Inflammatory macrophage treated with lipopolysaccharide for 4 hours (primary cell): ENCODE measurements around the gene RBFOX1.

Source experiments
- DNase-seq: peaks from one replicate; pipeline ENCODE4 v3.0.0-alpha.2; 2020

Gene RBFOX1

DNA sequence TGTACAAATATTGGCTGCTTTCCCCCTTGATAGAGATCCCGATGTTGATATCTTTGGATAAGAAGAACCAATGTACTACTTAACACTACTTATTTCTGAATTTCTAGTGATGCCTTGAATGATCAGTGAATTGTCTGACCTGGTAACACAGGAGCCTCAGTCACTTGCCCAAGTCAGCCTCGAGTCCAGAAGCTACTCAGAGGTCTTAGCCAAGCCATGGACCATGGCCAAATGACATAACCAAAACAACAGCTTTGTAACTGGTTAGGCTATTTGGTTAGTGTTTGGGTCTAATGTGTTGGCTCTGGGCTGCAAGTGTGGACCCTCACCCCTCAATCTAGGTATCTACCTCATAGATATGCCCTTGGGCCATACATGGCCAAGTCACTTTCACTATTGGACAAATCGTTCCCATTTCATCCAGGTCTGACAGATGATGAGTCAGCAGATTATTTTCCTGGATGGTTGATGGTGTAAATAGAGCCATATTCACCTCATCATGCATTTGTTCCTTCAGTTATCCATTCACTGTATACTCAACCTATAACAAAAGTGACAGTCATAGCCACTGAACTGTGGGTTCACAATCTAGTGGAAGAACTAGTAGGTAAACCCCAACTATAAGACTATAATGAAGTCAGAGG lies 3.5 kb downstream of the RBFOX1 start:
- DNase-seq, result no peak

DNA sequence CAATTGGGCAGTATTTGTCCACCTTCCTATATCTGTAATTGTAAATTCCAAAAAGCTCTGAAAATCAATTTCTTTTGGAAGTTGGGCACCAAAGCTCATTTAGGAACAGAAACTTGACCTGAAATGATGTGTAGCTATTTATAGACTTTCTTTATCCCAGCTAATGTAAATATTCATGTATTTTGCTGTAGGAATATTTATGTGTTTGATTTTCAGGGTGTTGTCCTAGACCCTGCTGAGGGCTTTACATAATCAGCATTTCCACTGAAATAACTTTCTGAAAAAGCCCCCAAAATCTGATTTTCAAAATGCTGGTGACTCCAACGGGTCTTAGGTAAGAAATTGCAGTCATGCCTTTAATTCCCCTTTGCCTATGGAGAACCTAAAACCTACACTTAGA lies 4.1 kb downstream of the RBFOX1 start:
- DNase-seq, result no peak

DNA sequence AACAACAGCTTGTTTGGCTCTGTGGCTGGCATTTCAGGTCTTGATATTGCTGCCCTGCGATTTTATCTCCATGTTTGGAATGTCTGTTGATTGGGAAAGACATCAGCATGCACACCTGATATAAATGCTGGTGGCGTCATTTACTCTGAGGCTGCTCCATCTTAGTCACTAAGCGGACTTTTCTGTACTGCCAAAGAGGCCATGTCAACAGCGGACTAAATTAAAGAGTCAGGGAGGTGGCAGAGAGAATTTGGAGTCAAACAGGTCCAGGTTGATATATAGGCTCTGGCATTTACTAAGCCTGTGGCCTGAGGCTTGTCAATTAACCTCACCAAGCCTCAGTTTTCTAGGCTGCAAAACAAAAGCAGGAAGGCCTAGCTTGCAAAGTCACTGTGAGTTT lies 6.2 kb downstream of the RBFOX1 start:
- DNase-seq, result no peak

DNA sequence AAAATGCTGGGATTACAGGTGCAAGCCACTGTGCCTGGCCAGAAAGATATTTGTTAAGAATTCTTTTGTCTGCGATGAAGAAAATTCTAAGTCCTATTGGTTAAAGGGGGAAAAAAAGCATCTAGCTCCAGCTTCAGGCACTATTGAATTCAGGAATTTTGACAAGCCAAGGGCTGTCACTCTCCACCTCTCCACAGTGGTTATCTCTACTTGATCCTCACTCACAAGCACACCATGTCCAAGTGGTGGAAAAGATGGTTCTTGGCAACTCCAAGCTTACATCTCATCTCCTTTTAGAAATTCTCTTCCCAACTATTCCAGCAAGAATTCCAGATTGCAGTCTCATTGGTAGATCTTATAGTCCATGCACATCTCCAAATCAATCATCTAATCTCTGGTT lies 7.1 kb downstream of the RBFOX1 start:
- no peak for DNase-seq

DNA sequence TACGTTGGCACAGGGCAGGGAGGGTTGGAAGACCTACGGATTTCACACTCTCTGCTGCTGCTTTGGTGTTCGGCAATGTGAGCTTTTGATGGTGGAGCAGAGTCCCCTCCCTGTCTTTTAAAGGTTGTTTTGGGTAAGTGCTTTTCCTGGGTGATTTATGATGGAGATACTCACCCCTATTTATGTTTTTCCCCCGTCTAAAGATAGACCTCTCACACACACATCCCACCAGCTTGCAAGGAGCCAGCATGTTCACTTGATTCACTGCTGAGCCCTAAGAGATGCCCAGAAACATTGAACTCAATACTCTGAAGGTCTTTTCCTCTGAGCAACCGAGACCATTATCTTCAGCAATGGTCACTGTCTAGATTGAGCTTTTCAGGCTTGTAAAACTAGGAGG lies 8.3 kb downstream of the RBFOX1 start:
- no peak for DNase-seq

DNA sequence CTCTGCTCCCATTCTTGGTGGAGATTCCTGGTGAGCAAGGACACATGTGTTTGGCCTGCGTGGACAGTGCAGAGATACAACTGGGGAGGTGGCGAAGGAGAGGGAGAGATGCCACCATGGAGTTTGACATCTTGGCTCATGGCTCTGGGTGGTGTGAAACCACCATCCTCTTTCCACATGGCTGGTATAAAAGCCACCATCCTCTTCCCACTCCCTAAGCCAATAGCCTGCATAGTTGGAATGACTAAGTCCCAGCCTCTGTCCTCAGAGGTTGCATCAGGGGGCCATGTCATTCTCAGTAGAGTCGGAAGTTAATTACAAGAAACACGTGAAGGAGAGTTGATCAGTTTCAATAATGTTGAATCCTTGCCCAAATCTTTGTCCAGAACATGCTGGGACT lies 10.0 kb downstream of the RBFOX1 start:
- DNase-seq, result no peak

DNA sequence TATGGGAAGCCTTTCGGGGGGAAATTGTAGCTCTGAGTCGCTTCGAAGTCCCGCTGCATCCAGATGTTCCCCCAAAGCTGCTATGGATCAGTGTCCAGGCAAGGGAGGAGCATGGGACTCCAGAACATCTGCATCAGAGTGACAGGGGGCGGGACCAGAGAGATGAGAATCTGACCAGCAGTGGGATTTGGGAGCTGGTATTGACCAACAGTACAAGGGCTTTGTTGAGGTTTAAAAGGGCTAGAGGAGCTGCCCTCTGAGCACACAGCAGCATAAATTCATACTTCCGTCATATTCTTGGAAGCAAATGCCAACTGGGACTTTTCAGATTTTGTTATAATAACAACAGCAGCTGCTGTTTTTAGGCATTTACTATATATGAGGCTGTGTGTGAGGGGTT lies 10.6 kb downstream of the RBFOX1 start:
- DNase-seq, result no peak

DNA sequence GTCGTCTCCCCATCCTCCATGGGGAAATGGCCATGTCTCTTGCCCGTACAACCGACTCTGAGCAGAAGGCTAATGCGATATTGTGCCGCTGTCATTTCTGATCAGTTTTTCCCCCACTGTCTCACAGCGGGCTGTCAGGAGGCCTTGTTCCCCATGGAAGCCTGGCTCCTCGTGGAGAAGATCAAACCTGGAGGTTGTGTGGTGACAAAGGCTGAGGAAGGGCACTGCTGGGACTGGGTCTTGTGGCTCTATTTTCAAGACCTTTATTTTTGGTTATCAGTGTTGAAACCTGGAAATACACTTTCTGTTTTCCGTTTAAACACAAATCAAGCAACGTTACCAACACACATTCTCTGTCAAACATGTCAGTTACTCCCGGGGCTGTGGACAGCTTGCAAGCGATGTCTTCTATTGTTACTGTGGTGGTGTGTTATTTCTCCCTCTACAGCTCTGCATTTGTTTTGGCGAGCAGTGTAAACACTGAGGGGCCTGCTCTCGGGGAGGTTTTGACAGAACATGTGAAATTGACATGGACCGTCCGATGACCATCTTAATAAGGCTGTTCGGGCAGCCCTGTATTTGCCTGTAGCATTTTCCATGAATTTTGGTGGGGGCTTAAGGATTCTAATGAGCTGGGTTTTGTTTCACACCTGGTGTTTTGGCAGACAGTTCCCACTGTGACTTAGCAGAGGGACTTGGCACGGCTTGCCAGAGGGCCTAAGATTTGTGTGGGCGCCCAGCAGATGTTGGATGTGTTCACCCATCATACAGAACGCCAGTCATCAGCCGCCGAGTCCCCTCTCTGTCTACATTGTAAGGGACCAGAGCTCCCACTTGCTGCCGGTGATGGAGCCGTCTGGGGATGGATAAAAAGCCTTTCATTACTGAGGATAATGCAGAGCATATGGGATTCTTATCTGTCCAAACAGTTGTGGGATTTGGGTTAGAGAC lies 12.5 kb downstream of the RBFOX1 start:
- no peak for DNase-seq

DNA sequence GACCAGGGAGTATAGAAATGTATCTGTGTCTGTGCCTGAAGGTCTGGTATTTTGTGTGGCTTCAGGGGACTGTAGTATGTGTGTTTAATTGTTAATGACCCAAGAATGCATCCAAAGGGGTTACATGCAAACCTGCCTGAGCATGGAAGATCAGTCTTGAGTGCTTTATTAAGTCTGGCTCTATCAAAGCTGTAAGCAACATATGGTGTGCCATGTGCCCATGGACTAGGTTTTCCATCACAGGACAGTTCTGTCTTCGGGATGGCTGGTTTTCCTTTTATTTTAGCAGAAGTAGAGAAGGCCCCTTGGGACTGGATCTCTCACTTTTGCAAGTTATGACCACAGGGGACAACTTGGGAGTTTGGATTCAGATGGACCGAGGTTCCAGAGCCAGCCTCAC lies 18.2 kb downstream of the RBFOX1 start:
- DNase-seq, result no peak

DNA sequence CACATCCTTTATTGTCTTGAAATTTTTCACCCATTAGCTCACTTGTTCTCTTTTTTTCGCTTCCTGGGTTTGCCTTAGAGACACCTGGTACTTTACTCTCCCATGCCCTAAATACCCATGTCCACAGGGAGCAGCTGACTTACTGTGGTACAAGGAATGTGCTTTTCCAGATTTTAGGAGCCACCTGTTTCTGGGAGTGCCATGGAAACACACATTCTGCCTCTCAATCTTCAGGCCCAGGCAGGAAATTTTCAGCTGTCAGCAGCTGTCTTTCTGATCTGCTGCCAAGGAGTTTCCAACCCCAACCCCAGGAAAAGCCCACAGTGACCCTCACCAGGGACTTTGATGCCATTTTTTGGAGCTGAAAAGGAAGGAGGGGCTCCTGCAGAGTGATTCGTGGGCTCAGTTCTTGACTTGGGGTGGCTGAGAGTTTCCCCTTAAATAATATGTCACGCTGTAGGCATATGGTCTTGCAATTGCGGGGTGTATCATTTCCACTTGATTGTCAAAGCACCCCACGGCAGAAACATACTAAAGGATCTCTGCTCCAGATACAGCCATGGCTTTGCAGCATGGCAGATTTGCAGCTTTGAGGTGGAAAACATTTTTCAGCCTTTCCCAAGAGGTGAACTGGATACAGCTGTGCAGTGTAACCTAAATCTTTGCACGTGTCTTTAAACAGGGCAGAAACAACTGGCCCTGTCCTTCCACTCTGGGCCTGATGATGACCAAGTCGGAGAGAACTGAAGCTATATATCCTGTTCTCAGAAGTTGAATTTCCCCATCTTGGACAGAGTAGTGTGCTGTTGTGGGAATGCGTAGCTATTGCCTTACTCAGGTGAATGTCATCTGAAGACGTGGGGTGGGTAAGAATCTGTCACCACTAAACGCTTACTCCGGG lies 19.2 kb downstream of the RBFOX1 start:
- DNase-seq, result no peak

DNA sequence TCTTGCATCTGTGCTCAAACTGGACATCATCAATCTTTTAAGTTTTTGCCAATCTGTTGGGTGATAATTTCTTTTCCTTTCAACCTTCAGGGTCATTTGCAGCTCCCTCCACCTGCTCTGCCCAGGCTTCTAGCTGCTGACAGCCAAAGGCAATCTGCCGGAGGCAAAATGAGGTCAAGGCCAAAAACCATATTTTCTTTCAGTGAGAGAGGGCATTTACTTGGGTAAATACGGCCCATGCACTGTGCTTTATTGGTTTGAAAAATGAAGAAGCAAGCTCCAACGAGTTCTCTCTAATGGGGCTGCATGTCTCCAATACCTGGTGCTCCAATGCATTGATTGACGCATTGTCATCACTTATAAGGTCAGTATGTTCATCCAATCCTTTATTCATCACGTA lies 23.1 kb downstream of the RBFOX1 start:
- no peak for DNase-seq

DNA sequence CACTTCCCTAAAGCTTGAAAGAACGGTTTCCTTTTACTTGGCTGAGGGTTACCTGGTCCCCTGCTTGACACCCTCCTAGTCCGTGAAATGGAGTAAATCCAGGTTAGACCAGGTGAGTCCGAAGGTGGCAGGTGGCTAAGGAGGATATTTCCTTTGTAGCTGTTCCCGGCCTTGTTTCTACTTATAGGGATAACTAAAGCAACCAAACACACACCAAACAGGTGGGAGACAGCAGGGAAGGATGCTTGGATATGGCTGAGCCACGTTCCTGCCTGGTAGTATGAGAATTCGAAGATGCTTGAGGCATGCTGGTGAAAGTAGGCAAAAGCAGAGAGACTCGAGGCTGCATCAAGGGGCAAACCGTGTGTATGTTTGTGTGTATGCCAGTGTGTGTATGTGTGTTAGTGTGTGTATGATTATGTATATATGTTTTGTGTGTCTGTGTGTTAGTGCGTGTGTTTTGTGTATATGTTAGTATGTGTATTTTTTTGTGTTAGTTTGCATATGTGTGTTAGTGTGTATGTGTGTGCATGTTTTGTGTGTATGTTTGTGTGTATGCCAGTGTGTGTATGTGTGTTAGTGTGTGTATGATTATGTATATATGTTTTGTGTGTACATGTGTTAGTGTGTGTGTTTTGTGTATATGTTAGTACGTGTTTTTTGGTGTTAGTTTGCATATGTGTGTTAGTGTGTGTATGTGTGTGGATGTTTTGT lies 28.9 kb downstream of the RBFOX1 start:
- no peak for DNase-seq

DNA sequence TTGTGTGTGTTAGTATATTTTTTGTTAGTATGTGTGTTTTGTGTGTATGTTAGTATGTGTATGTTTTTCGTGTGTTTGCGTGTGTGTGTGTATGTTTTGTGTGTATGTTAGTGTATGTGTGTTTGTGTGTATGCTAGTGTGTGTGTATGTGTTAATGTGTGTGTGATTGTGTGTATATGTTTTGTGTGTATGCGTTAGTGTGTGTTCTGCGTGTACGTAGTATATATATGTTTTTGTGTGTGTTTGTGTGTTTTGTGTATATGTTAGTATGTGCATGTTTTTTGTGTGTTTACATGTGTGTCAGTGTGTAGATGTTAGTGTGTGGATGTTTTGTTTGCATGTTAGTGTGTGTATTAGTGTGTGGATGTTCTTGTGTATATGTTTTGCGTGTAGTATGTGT lies 29.6 kb downstream of the RBFOX1 start:
- no peak for DNase-seq

DNA sequence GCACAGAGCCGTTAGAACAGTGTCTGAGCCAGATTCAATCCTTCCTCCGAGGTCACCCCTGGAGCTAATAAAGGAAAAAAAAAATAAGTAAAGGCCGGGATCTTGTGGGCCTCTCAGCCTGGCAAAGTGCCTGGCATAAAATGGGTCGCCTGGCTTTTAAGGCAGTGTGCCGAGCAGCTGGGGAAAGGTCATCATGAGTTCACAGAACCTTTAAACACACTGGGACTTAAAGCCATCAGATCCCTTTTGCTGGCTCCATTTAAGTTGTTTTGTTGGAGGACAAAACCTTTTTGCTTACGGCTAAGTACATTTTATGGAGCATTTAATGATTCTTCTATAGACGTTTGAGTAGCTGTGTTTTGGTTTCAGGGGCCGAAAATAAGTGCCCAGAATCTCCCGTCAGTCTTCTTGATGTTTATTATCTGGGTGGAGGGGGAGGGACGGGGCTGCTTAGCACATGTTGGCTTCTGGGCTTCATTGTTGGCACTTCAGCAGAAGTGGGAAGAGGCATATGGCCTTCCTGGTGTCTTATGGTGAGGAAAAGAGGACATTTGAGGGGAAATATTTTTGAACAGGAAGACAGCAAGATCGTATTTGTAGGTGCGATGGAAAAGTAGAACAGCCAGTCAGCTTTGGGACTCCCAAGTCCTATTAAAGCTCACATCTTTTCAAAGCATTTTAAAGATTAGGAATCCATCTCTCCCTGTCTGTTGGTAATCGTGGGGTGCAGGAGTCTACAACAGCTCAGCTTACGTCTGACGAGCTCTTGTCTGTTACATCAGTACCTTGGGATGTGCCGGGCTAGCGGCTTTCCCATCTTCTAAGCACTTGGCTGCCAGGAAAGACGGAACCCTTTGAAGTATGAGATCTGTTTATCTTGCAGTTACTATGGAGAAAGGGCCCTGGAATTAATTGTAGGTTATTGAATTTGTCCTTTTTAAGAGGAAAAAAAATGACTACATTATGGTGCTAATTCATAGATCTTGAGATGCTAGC lies 31.1 kb downstream of the RBFOX1 start:
- DNase-seq, result no peak

DNA sequence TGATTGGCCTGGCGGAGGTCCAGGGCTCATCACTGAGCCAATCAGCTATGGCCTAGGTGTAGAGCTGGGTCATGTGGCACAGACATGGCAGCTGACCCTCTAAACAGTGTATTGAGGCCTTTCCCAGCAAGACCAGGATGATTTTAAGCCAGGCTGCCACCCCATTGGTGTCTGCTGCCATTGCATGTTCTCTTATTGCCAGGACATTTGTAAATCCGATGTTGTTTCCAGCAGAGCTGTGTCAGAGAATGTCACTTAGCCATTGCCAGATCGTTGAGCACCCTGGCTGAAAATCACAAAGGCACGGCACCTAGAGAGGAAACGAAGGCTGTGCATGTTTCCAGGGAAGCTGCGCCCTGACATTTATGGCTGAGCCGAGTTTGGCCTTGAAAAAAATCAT lies 33.4 kb downstream of the RBFOX1 start:
- no peak for DNase-seq

DNA sequence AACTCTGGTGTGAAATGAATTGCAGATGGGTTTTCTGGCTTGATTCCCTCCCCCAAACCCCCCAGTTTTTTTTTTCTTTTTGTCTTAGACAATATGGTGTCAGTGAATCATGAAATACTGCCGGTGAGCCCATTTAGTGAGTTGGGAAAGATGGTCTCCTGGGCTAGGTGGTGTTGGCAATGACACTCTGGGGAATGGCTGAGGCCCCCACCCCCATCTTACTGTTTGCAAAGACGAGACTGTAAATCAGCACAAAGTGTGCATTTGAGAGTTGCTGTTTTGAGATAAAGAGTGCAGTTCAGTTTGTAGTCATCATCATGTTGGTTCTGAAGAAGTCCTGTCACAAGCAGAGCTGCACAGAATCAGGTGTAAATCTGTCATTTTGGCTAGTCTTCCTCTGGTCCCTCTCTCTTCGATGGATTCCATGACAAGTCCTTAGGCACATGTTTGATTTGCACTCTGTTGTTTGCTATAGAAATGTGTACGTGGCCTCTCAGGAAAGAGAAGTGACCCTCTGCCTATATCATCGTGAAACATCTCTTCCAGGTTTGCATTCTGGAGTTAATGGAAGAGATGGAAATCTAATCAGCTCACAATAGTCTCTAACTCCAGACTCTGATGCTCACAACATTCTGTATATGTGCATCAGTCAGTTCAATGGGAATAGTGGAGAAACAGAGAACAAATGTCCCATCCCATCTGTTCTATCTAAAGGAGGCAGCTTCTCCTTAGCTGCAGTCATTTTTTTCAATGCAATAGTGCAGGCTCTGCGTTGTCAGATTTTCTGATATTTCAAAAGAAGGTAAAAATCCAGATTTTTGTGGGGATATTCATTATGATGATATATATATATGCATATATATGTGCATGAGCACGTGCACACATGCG lies 34.6 kb downstream of the RBFOX1 start:
- DNase-seq, result no peak

DNA sequence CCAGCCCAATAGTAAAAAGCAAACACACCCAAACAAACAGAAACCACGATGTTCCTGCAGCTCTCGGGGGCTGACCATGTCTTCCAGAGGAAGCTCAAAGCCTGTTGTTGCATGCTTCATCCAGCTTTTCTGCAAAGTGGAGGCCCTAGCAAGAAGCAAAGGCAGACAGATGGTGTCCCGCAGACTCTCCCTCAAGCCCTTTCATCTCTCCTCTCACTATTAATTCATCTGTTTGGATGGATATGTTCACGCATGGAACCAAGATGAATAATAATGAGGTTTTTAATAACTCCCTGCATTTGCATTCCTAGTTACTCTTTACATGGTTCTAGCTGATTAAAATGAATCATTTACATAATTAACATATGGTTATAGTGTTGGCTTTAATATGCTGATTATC lies 36.6 kb downstream of the RBFOX1 start:
- DNase-seq, result no peak

DNA sequence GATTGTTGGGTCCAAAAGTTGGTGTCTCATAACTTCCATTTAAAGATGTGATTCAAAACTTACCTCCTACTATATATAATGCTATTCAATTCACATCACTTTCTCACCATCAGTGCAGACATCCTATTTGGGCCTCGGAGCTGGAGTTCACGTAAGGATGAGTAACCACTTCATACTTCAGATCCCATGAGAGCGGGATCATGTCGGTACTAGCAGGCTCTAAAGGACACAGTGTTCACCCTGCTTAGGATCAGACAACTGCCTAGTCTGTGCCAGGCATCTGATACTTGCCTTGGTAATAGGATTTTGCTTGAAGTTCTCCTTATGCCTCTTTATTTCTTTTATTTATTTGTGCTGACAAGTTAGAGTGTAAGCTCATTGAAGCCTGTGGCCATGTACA lies 39.5 kb downstream of the RBFOX1 start:
- no peak for DNase-seq

DNA sequence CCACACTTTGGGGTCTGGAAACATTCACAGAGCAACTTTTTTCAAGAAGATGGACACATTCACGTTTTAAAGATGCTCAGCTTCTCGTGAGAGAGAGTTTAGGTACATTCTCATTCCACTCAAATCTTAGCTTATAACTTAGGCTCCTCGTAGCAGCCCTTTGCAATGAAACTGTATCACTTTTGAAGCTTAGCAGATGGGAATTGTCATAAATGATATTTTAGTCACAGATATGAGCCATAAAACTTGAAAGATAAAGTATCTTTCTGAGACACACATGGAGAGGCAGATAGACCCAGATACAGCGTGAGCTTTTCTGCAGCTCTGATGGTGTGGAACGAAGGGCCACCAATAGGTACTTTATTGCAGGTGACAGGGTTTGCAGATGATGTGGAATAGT lies 41.1 kb downstream of the RBFOX1 start:
- no peak for DNase-seq

DNA sequence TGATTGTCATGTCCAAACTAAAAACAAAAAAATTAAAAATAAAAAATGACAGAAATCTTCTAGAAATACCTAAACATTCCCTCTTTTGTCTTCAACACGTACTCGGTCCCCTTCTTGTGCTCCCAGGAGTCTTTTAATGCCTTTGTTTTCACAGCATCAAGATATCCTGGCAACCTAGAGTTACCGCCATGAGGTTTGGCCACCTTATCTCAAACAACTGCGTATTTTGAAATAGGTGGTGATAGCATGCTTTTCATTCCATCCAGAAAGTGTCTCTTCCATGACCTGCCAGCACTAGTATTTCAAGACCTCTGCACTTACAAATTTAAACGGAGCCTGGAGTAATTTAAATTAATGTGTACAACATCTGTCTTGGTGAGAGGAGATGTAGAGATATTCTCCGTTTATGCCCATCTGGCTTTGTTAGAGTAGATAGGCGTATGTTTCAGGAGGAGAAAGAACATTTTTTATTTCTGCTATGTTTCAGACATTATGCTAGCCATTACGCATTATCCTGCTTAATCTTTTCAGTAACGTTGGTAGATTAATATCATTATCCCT lies 42.0 kb downstream of the RBFOX1 start:
- DNase-seq, result no peak
